M059J (cell line): Measurements from ENCODE around the gene ARL6IP4. TPM values are rescaled to one million over a fixed set of nuclear protein-coding genes. Genes with fewer than 3 reads are reported as not detected.
"Not testable (repeated sequence)": the region's sequence is repeated elsewhere in the genome, so short reads cannot be mapped to it uniquely, and the experiment has no call there.

Source experiments
- DNase-seq: peaks from one replicate; pipeline ENCODE4 v3.0.0-alpha.2; 2012; ENCODE audit warnings: low read depth
- total RNA-seq: library from RNA; depleted of rRNA; stranded (reverse); fragments of >200 nt; shearing (Covaris generic); gene quantifications from 2 replicates; pipeline ENCODE4 v1.2.3, GENCODE V29; 2014; rRNA removed

Gene ARL6IP4
- total RNA-seq, 1 experiment from 2014 or later = 197 TPM

DNA sequence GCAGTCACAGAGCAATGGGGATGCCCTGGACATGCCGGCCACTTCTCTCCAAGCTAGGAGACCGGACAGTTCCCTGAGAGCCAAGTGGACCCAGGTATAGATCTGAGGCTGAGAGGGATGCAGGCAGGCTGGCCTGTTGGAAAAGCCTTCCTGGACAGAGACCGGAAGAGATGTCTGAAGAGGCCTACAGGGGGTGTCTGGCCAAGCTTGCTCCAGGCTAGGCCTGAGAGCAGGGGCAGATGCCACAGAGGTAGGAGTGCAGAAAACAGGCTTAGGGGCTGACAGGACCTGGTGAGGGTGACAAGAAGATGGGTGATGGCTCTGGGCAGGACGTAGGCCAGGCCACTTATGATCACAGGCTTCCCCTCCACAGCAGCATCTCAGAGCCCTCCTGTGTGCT, 30.2 kb downstream of the ARL6IP4 start:
- DNase-seq = no peak

GRCh38 chr12:123011701-123012100, 31.2 kb downstream of the ARL6IP4 start:
- no peak for DNase-seq

GRCh38 chr12:123013185-123014095, 33.0 kb downstream of the ARL6IP4 start:
- DNase-seq = no peak

DNA sequence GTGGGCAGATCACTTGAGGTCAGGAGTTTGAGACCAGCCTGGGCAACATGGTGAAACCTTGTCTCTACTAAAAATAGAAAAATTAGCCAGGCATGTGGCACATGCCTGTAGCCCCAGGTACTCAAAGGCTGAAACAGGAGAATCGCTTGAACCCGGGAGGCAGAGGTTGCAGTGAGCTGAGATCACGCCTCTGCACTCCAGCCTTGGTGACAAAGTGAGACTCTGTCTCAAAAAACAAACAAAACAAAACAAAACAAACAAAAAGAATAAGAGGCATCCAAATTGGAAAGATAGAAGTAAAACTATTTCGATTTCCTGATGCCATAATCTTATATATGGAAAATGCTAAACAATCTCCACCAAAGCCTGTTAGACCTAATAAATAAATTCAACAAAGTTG, 34.0 kb downstream of the ARL6IP4 start:
- not testable (repeated sequence) for DNase-seq

- DNase-seq = no peak
Observed at GRCh38 chr12:123017753-123018152, 37.3 kb downstream of the ARL6IP4 start.

DNA sequence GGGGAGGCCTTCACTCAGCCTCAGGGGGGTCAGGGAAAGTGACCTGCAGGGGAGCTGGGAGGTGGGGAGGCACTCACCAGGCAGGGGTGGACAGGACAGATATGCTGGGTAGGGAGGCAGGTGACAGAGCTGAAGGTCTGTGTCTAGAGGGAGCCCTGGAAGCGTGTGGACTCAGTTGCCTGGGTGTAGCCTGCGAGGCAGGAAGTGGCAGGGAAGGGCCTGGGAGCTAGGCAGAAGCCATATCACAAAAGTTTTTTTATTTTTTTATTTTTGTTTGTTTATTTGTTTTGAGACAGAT, 39.3 kb downstream of the ARL6IP4 start:
- no peak for DNase-seq

- no peak for DNase-seq
Observed at GRCh38 chr12:123021688-123022604, 41.5 kb downstream of the ARL6IP4 start.

DNA sequence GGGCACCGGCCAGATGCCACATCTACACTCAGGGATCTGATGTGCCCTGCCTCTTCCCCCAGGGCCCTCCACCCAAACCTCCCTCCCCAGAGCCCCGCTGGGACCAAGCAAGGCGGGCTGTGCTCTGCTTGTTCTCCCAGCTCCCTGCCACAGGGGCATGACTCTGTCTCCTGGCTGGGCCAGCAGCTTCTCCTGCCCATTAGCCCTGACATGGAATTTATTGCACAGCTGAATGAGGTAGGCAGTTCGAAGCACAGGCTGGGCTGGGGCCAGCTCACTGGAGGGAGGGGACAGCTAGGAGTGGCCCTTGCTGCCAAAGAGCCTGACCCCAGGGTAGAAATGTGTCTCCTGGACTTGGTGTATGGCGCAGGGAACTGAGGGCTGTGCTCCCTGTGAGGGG, 42.4 kb downstream of the ARL6IP4 start:
- DNase-seq = no peak

DNA sequence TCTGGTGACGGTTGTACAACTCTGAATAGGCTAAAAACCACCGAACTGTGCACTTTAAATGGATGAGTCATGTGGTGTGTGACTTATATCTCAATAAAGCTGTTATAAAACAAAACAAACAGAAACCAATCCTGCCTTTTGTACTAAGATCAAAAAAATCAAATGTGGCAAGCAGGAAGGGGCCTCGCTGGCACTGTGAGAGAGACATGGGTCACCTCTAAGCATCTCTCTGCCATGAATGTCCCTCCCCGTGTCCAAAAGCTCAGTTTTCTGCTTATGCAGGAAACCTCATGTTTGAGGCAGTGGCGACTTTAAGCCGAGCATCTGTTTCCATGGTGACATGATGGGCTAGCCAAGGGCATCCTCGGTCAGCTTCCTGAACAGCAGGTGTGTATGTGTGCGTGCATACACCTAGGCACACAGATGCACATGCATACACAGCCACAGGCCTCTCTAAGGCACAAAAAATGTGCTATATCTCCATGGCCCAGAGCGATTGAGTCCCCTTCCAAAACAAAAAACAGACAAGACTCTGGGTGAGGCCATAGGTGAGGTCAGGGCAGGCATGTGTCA, 44.4 kb downstream of the ARL6IP4 start:
- peak; percentile 61 for DNase-seq

DNA sequence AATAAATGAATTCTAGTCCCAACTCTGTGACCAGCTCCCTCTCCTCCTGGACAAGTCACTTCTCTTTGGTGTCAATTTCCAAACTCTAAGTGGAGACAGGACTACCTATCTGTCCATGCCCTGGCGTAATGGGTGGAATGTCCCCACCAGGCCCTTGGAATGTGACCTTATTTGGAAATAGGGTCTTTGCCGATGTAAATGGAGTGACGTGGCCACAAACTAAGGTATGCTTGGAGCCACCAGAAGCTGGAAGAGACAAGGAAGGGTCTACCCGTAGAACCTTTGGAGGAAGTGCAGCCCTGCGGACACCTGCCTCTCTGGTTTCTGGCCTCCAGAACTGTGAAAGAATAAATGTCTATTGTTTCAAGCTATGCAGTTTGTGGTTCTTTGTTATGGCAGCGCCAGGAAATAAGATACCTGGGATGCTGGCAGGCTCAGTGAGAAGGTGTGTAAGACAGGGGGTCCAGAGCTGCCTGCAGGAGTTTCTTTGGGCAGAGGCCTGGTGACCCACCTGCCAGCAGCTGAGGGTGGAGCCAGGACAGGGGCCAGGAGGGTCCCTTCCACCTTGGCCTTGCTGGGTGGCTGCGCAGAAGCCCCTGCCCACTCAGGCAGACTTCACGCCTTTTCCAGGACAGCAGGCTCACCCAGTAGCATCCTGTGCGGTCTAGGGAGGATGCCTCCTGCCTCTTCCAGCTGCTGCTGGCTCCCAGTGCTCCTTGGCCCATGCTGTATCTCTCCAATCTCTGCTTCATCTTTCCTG, 45.8 kb downstream of the ARL6IP4 start:
- DNase-seq = no peak

GRCh38 chr12:123027726-123028445, 47.4 kb downstream of the ARL6IP4 start:
- DNase-seq = no peak

DNA sequence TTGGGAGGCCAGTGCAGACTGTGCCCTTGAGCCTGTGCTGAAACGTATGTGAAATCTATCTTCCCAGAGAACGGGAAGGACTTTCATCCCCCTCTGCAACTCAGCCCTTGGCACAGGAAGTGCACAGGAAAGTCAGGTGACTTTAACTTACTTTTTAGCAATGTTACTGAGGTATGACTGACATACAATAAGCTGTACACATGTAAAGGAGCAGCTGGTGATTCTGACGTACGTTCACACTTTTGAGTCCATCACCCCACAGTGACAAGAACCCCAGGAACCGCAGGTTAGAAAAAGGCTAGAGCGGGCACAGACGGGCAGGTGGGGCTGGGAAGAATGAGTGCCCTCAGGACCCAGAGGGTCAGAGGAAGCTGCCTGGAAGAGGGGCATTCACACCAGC, 48.0 kb downstream of the ARL6IP4 start:
- DNase-seq = no peak

- no peak for DNase-seq
Observed at GRCh38 chr12:123029550-123029949, 49.1 kb downstream of the ARL6IP4 start.

- DNase-seq = no peak
Observed at GRCh38 chr12:123030686-123031085, 50.2 kb downstream of the ARL6IP4 start.

DNA sequence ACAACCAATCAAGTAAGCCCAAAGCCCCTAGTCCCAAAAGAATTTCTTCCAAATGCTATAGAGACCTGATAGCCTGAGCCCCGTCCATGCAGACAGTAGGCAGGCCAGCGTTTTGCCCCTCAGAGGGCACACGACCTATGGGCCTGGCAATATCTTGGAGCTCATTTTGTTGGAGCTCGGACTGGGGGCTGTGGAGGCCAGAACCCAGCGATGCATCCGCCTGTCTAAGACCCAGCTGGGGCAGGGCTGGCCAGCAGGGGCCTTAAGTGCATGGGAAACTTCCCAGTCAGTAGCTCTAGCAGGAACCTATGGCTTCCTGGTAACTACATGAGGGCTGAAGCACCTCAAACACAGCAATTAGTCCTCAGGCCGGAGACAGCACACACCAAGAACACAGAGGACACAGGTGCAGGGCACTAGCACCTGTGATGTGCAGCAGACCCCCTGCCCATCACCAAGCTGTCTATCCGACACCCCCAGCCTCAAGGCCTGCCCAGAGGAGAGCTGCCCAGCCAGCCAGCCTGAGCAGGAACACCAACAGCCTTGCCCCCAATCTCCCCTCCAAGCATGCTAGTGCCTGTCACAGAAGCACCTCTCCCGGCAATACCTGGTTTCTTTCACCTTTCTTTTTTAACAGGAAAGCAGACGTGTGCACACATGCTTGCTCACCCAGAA, 50.8 kb downstream of the ARL6IP4 start:
- DNase-seq = no peak

Other genes starting within 250 kb of the ARL6IP4 start
- not detected in 2 replicates for gene HCAR1, start 249.8 kb upstream of the ARL6IP4 start, total RNA-seq
- gene DENR, start 227.9 kb upstream of the ARL6IP4 start, total RNA-seq = 29.9 and 48.6 TPM in 2 replicates
- 0.02 and 0.27 TPM in 2 replicates for gene CCDC62, start 206.1 kb upstream of the ARL6IP4 start, total RNA-seq
- 18.3 and 23.5 TPM in 2 replicates for gene HIP1R, start 145.2 kb upstream of the ARL6IP4 start, total RNA-seq
- 27.7 and 28.9 TPM in 2 replicates for gene VPS37B, start 84.6 kb upstream of the ARL6IP4 start, total RNA-seq
- 5.8 and 9.6 TPM in 2 replicates for gene ABCB9, start 14.2 kb upstream of the ARL6IP4 start, total RNA-seq
- 13.0 and 17.2 TPM in 2 replicates for gene OGFOD2, start 5.4 kb upstream of the ARL6IP4 start, total RNA-seq
- gene PITPNM2, start 170.4 kb downstream of the ARL6IP4 start, total RNA-seq = 1.2 and 2.9 TPM in 2 replicates